Neural cell (in vitro differentiated cells): ENCODE data around the gene CCNY. TPM values are rescaled to one million over a fixed set of nuclear protein-coding genes. Genes with fewer than 3 reads are reported as not detected.

Source experiments
- H2AFZ ChIP-seq: fragments of 200-600, 300-800 bp; sonication (generic), shearing (Covaris generic); 2 replicates; pipeline ENCODE4 v1.6.0; 2014; ENCODE audit warnings: low read depth, mild to moderate bottlenecking, antibody characterized with exemption, low read length, moderate library complexity
- H3F3A ChIP-seq: fragments of 200-600 bp; shearing (Covaris generic); 2 replicates; pipeline ENCODE4 v1.6.1; 2016; ENCODE audit warnings: mild to moderate bottlenecking, moderate library complexity, mixed read lengths, antibody characterized with exemption, low read length; ENCODE audit not compliant: insufficient read depth, poor library complexity, severe bottlenecking
- H3K27ac ChIP-seq: fragments of 200-600, 300-800 bp; sonication (generic), shearing (Covaris generic); 2 replicates; pipeline ENCODE4 v1.5.1; 2014; ENCODE audit warnings: mild to moderate bottlenecking, low read length, moderate library complexity
- H3K27me3 ChIP-seq: fragments of 300-800, 200-600 bp; sonication (generic), shearing (Covaris generic); 2 replicates; pipeline ENCODE4 v1.6.0; 2014; ENCODE audit warnings: mild to moderate bottlenecking, low read depth, low read length, moderate library complexity; ENCODE audit not compliant: insufficient read depth
- H3K36me3 ChIP-seq: fragments of 300-800, 200-600 bp; sonication (generic), shearing (Covaris generic); 2 replicates; pipeline ENCODE4 v1.5.1; 2014; ENCODE audit warnings: mild to moderate bottlenecking, antibody characterized with exemption, low read length, moderate library complexity; ENCODE audit not compliant: insufficient read depth
- H3K4me2 ChIP-seq: fragments of 300-800, 200-600 bp; sonication (generic), shearing (Covaris generic); 2 replicates; pipeline ENCODE4 v1.6.0; 2014; ENCODE audit warnings: mild to moderate bottlenecking, low read length
- H3K4me3 ChIP-seq: fragments of 300-800, 200-600 bp; sonication (generic), shearing (Covaris generic); 2 replicates; pipeline ENCODE4 v1.5.1; 2014; ENCODE audit warnings: mild to moderate bottlenecking, low read length, moderate library complexity
- H3K79me2 ChIP-seq: fragments of 200-600 bp; shearing (Covaris generic); replicated peaks from 2 replicates; pipeline ENCODE4 v1.6.0; 2014; ENCODE audit warnings: mild to moderate bottlenecking, low read length, moderate library complexity; ENCODE audit not compliant: insufficient read depth
- H3K9ac ChIP-seq: fragments of 300-800, 200-600 bp; sonication (generic), shearing (Covaris generic); 2 replicates; pipeline ENCODE4 v1.6.1; 2016; ENCODE audit warnings: mild to moderate bottlenecking, low read length, mixed read lengths
- H3K9me2 ChIP-seq: fragments of 200-600 bp; shearing (Covaris generic); 2 replicates; pipeline ENCODE4 v1.6.1; 2016; ENCODE audit warnings: mild to moderate bottlenecking, low read length, mixed read lengths; ENCODE audit not compliant: insufficient read depth
- H3K9me3 ChIP-seq: fragments of 200-600, 300-800 bp; sonication (generic), shearing (Covaris generic); 2 replicates; pipeline ENCODE4 v1.6.1; 2016; ENCODE audit warnings: mild to moderate bottlenecking, mixed run types, low read length, moderate library complexity, mixed read lengths
- H4K20me1 ChIP-seq: fragments of 200-600 bp; shearing (Covaris generic); 2 replicates; pipeline ENCODE4 v1.6.1; 2016; ENCODE audit warnings: mild to moderate bottlenecking, mixed run types; ENCODE audit not compliant: insufficient read depth
- EP300 ChIP-seq: fragments of 450-650 bp; conservative IDR thresholded peaks from 2 replicates; pipeline ENCODE4 v1.6.1; 2014; ENCODE audit warnings: antibody characterized with exemption, mild to moderate bottlenecking, moderate library complexity; ENCODE audit not compliant: poor library complexity, severe bottlenecking
- EZH2 ChIP-seq: fragments of 200-600, 300-800 bp; shearing (Covaris generic), sonication (generic); IDR thresholded peaks from 2 replicates; pipeline ENCODE4 v1.6.1; 2014; ENCODE audit warnings: antibody characterized with exemption, low read length, borderline replicate concordance, mild to moderate bottlenecking; ENCODE audit not compliant: insufficient read depth, poor library complexity, severe bottlenecking
- MXI1 ChIP-seq: fragments of 450-650 bp; conservative IDR thresholded peaks from 2 replicates; pipeline ENCODE4 v1.6.1; 2014; ENCODE audit warnings: antibody characterized with exemption, mild to moderate bottlenecking; ENCODE audit not compliant: poor library complexity, severe bottlenecking
- POLR2AphosphoS5 ChIP-seq: IDR thresholded peaks from 2 replicates; pipeline ENCODE4 v1.6.1; 2012
- RAD21 ChIP-seq: fragments of 450-650 bp; conservative IDR thresholded peaks from 2 replicates; pipeline ENCODE4 v1.6.1; 2014; ENCODE audit warnings: antibody characterized with exemption, mild to moderate bottlenecking, moderate library complexity
- SMC3 ChIP-seq: fragments of 450-650 bp; conservative IDR thresholded peaks from 2 replicates; pipeline ENCODE4 v1.6.1; 2014; ENCODE audit warnings: antibody characterized with exemption, mild to moderate bottlenecking, moderate library complexity; ENCODE audit not compliant: poor library complexity
- TAF1 ChIP-seq: IDR thresholded peaks from 2 replicates; pipeline ENCODE4 v1.6.1; 2012; ENCODE audit warnings: low read depth
- polyA plus RNA-seq: library from polyadenylated mRNA; depleted of rRNA; stranded (reverse); fragments of >200 nt; gene quantifications from 2 replicates; pipeline ENCODE4 v1.2.3, GENCODE V29; 2014
- TF ChIP-seq, protein P1 (sequence below): fragments of 450-650 bp; IDR thresholded peaks from 2 replicates; pipeline ENCODE4 v1.5.1; 2014; ENCODE audit warnings: antibody characterized with exemption, mild to moderate bottlenecking, moderate library complexity; ENCODE audit not compliant: poor library complexity, severe bottlenecking
- TF ChIP-seq, protein P2 (sequence below): IDR thresholded peaks from 2 replicates; pipeline ENCODE4 v1.6.1; 2012; ENCODE audit warnings: borderline replicate concordance

CCNY gene
- polyA plus RNA-seq, 1 donor from 2014 or later = 36.4 TPM

DNA sequence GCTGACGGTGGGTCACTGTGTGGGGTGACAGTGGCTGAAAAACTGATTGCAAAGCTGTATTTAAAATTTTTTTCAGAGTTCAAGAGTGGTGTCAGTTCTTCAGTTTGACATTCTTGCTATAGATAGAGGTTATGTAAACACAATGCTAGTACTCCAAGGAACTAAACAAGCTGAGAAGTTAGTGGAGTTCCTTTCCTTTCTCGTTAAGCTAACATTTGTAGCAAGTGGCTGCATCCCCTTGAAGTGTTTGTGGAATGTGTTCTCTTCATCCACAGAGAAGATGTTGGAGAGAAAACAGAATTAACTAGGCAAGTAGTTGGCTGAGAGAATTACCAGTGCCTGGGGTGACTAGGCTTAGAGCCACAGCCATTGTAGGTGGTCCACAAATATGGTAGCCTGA lies 15.8 kb downstream of the CCNY start:
- TF ChIP-seq EZH2 (no peak), MXI1 (no peak), RAD21 (no peak), EP300 (no peak), TAF1 (no peak), SMC3 (no peak), POLR2AphosphoS5 (no peak)
- TF ChIP-seq, protein P1, sequence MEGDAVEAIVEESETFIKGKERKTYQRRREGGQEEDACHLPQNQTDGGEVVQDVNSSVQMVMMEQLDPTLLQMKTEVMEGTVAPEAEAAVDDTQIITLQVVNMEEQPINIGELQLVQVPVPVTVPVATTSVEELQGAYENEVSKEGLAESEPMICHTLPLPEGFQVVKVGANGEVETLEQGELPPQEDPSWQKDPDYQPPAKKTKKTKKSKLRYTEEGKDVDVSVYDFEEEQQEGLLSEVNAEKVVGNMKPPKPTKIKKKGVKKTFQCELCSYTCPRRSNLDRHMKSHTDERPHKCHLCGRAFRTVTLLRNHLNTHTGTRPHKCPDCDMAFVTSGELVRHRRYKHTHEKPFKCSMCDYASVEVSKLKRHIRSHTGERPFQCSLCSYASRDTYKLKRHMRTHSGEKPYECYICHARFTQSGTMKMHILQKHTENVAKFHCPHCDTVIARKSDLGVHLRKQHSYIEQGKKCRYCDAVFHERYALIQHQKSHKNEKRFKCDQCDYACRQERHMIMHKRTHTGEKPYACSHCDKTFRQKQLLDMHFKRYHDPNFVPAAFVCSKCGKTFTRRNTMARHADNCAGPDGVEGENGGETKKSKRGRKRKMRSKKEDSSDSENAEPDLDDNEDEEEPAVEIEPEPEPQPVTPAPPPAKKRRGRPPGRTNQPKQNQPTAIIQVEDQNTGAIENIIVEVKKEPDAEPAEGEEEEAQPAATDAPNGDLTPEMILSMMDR = no peak
- TF ChIP-seq, protein P2, sequence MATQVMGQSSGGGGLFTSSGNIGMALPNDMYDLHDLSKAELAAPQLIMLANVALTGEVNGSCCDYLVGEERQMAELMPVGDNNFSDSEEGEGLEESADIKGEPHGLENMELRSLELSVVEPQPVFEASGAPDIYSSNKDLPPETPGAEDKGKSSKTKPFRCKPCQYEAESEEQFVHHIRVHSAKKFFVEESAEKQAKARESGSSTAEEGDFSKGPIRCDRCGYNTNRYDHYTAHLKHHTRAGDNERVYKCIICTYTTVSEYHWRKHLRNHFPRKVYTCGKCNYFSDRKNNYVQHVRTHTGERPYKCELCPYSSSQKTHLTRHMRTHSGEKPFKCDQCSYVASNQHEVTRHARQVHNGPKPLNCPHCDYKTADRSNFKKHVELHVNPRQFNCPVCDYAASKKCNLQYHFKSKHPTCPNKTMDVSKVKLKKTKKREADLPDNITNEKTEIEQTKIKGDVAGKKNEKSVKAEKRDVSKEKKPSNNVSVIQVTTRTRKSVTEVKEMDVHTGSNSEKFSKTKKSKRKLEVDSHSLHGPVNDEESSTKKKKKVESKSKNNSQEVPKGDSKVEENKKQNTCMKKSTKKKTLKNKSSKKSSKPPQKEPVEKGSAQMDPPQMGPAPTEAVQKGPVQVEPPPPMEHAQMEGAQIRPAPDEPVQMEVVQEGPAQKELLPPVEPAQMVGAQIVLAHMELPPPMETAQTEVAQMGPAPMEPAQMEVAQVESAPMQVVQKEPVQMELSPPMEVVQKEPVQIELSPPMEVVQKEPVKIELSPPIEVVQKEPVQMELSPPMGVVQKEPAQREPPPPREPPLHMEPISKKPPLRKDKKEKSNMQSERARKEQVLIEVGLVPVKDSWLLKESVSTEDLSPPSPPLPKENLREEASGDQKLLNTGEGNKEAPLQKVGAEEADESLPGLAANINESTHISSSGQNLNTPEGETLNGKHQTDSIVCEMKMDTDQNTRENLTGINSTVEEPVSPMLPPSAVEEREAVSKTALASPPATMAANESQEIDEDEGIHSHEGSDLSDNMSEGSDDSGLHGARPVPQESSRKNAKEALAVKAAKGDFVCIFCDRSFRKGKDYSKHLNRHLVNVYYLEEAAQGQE = no peak
- no peak overlapping the region for H3K9ac ChIP-seq
- H3F3A ChIP-seq = no peaks in the 10 kb centered on the region
- no peaks in the 10 kb centered on the region for H3K9me2 ChIP-seq
- H3K4me2 ChIP-seq = no peak overlapping the region
- no peaks in the 10 kb centered on the region for H4K20me1 ChIP-seq
- no peak overlapping the region for H2AFZ ChIP-seq
- H3K4me3 ChIP-seq = no peak overlapping the region
- peaks cover 60% of the 10 kb centered on the region for H3K79me2 ChIP-seq
- no peaks in the 10 kb centered on the region for H3K36me3 ChIP-seq
- H3K9me3 ChIP-seq = no peaks in the 10 kb centered on the region
- no peaks in the 10 kb centered on the region for H3K27me3 ChIP-seq
- H3K27ac ChIP-seq = no peak overlapping the region

DNA sequence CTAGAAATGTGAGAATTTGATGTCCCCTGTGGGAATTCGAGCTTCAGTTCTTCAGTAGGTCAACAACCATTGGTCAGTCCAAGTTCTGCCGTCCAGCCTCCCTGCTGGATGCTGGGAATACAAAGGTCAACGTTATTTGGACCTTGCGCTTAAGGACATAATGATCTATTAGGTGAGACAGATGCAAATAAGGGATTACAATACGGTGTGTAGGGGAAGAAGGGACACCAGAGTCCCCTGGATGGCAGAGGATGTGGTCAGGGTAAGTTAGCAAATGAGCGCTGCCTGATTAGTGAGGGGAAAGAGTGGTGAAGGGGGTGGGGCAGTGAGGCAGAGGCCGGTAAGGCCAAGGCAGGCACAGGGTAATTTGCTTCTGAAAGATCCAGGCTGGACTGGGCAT lies 16.2 kb downstream of the CCNY start:
- Histone ChIP-seq H3K9me3 (no peaks in the 10 kb centered on the region), H2AFZ (no peak overlapping the region), H3K9me2 (no peaks in the 10 kb centered on the region), H4K20me1 (no peaks in the 10 kb centered on the region), H3K4me3 (no peak overlapping the region), H3K9ac (no peak overlapping the region), H3K79me2 (peaks cover 56% of the 10 kb centered on the region), H3K27ac (no peak overlapping the region), H3K4me2 (no peak overlapping the region), H3F3A (no peaks in the 10 kb centered on the region), H3K36me3 (no peaks in the 10 kb centered on the region), H3K27me3 (no peaks in the 10 kb centered on the region)
- TF ChIP-seq RAD21 = no peak
- no peak for TF ChIP-seq SMC3
- no peak for TF ChIP-seq TAF1
- no peak for TF ChIP-seq MXI1
- TF ChIP-seq, protein P1 = no peak
- TF ChIP-seq POLR2AphosphoS5 = no peak
- TF ChIP-seq EP300 = no peak
- TF ChIP-seq EZH2 = no peak
- TF ChIP-seq, protein P2 = no peak
